ENCODE data around the gene FAM83E.
A peak's percentile ranks its signal among the peaks of the same experiment; 100 is the strongest.
"Not testable (repeated sequence)": the region's sequence is repeated elsewhere in the genome, so short reads cannot be mapped to it uniquely, and the experiment has no call there.

The FAM83E gene

DNA sequence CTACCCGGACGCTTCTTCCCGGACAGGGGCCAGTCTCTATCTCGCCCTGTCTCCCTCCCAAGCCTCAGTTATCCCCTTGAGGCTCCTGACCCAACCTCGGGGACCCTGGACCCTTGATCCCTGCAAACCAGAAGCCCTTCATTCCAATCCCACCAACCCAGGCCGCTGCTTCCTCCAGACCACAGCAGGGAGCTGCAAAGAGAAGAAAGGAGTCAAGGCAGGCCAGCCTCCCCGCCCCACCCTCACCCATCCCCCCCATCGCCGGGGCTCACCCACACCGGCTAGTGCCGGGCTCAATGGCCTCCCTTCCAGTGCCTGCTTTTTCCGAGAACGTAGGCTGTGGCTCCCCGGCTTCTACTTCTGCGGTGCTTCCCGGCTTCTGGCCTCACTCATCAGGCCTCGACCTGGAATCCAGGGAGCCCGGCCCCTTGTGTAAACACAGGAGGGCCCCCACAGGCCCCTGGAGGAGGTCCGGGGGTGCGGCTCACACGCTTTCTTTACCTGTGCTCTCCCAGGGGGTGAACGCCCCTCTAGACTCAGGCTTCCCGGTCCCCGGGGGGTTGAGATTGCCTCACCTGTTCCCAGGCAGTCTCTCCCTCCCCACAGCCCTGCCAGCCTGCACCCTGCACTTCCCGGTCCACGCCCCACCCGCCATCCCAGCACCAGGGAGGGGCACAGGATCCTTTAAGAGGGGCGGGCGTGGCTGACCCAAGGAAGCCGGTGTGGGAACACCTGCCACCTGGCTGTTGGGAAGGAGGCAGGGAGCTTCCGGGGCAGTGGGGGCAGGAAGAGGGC lies at the start of gene FAM83E:
Gene FAM83E (minus strand): TSS at position 641 of the 795 bp plus-strand sequence. CDS start 1,704 bp downstream, outside the sequence.
- no peak for DNase-seq (ENCODE audit: low read depth in 2 of 2)

DNA sequence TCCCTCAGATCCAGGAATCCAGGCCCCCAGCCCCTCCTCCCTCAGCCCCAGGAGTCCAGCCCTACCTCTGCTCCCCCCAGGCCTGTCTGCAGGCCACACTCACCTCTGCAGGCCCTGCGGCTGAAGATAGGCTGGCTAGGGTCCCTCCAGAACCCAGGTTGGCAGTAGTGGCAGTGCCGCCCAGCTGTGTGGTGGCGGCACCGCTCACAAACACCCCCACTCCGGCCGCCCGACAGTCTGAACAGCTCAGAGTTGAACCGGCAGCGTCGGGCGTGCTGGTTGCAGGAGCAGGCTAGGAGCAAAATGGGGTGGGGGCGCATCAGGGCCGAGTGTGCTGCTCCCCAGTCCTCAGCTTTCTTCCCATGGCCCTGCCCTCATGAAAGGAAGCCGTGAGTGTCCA lies 49.6 kb upstream of the FAM83E start:
- no peak for DNase-seq (ENCODE audit: low read depth in 2 of 2)

DNA sequence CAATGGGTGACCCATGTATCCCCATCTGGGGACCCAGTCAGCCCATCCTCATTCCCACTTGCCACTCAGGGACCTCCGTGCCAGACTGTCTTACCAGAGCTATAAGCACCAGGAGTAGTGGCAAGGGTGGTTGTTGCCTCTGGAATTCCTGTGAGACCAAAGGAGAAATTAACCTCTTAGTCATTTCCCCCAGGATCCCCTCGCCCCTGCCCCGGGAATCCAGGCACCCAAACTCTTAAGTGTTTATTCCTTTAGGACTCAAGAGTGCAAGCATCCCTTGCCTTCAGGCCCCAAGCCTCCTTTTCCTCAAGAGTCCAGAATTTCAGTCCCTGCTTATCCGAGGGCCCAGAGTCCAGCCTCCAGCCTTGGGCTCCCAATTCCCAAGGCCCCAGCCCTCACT lies 48.8 kb upstream of the FAM83E start:
- DNase-seq (ENCODE audit: low read depth in 2 of 2) = no peak

DNA sequence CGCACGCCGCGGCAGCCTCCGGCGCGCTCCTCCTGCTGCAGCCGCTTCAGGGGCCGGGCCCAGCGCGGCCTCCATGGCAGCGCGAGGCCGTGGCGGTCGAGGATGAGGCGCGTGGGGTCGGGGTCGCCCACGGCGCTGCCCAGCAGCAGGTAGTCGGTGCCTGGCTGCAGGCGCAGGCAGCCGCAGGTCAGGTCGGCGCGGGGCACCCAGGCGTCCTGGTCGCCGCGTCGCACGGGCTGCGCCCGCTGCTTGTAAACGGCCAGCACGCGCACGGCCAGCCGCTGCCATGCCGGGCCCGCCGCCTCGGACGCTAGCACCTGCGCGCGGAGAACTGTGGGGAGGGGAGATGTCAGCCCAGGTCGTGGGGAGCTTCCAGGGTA lies 46.8 kb upstream of the FAM83E start:
- DNase-seq (ENCODE audit: low read depth in 2 of 2) = no peak

DNA sequence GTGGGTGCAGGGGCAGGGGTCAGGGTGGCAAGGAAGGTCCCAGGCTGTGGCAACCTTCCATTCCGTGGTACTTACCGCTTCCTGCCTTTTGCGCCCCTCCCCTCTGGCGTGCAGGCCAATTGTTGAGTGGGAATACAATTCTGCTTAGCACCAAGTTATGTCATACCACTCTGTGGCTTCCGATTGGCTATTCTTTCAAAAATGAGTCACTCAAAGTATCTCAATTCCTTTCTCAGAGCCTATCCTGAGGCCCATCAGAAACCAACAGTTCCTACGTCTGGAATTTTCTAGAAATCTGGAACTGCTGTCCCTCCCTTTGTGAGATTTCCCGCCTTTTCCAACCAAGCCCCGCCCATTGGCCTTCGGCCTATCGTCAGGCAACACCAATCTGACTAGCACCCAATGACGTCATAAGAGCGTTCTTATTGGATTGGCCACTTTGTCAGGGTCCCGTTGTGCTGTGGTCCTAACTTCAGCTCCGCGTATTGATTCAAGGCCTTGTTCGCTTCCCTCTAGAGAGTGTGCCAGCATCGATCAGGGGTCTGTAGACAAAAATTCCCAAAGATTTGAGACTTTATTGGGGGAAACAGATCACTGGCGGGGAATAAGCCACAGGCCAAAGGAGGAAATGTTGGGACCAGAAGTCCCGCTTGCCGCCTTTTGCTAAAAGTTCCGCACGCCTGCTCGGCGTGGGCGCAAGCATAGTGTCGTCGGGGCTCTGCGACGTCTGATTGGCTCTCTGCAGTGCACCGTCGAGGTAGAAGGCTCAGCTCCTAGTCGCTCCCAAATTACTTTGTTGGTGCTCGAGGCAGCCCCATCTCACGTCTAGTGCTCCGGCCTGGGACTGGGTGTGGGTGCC lies 46.2 kb upstream of the FAM83E start:
- peak; percentile 68 to 86 for DNase-seq (ENCODE audit: low read depth in 2 of 2)

DNA sequence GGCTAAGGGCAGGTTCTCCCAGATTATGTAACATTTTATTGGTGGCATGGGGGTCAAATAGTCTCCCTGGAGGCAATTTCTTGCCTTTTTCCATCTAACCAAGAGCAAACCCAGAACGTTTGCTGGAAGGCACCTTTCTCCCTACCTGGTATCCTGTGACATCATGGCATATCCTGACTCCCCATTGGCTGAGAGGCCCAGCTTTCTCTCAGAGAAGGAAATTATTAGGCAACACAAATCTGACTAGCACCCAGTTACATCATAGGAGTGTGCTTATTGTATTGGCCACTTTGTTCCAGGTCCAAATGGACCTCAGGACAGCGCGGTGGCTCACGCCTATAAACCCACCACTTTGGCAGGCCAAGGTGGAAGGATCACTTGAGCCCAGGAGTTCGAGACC lies 44.9 kb upstream of the FAM83E start:
- DNase-seq (ENCODE audit: low read depth in 2 of 2) = no peak

DNA sequence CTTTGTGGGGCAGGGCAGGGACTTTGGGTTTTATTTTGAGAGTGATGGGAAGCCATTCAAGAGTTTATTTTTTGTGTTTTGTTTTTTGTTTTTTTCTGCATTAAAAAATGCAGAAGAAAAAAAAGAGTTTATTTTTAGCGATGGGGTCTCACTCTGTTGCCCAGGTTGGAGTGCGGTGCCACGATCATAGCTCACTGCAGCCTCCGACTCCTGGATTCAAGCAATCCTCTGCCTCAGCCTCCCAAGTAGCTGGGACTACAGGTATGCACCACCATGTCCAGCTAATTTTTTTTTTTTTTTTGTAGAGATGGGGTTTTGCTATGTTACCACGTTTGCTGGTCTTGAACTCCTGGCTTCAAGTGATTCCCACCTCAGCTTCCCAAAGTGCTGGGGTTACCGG lies 43.6 kb upstream of the FAM83E start:
- DNase-seq (ENCODE audit: low read depth in 2 of 2) = no peak

DNA sequence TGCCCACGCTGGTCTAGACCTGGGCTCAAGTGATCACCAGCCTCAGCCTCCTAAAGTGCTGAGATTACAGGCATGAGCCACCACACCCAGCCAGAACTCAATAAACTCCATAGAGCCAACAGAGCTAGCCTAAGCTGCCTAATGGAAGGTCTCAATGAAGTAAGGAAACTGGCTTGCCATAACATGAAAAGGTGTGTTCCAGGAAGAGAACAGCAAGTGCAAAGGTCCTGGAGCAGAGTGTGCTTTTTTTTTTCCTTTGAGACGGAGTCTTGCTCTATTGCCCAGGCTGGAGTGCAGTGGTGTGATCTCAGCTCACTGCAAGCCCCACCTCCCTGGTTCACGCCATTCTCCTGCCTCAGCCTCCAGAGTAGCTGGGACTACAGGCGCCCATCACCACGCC lies 43.0 kb upstream of the FAM83E start:
- DNase-seq (ENCODE audit: low read depth in 2 of 2) = not testable (repeated sequence)

DNA sequence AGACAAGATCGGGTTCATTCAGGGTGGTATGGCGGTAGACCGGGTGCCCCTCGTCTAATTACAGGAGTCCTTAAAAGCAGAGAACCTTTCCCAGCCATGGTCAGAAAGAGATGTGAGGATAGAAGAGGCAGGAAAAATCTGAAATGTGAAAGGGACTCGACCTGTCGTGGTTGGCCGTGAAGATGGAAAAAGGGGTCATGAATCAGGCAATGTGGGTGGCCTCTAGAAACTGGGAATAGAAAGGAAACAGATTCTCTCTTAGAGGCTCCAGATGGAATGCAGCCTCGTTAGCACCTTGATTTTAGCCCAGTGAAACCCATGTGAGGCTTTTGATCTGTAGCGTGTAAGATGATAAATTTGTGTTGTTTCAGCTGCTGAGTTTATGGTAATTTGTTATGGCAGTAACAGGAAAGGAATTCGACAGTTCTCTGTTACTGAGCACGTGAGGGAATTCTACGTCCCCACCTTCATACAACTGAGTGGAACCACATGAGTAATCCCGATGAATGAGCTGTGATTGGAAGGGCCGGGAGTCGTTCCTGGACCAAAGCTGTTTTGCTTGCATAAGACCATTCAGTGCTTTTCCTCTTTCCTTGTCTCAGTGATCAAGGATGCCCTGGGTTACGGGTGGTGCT lies 42.1 kb upstream of the FAM83E start:
- no peak for DNase-seq (ENCODE audit: low read depth in 2 of 2)

DNA sequence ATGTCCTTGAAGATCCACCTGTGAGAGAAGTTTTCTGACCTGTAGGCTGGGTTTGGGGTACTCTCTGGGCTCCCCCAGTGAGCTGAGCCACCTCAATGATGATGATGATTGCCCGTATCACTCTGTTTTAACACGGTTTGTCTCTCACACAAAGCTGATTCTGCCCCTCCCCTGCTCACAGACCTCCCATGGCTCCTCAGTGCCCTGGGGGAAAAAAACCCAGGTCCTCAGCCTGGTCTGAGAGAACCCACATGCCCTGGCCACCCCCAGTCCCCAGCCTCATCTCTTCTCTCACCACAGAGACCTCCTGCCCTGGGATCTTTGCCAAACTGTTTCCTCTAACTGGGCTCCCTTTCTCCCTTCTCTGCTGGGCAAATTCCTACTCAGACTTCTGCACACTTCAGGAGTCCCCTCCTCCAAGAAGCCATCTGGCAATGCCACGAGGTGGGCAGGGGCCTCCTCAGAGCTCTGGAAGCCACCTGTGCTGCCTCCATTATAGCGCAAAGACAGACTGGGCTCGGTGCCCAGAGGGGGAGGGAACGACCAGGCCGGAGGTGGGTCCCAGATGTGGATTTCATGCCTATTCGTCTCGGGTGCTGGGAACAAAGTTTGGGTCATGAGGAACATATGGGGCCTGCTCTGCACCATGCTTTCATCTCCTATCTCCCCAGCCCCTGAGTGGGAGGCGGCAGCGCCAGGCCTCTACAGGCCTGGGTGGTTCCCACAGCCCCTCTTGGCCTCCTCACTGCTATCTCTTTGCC lies 39.6 kb upstream of the FAM83E start:
- DNase-seq (ENCODE audit: low read depth in 2 of 2) = no peak

DNA sequence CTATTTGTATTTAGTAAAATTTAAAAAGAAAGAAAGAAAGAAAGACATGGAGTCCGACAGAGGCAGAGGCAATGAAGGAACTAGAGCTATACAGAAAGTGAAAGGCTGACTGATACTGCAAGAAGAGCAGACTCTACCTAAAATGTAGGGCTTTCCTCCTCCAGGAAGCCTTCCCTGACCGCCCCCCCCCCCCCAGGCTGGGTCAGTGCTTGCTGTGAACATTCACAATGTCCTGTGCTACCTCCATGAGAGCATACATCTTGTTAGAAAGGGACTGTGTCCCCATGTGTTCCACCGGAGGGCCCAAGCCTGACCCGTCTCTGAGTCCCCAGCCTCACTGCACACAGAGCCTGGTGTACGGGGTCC lies 36.8 kb upstream of the FAM83E start:
- no peak for DNase-seq (ENCODE audit: low read depth in 2 of 2)

DNA sequence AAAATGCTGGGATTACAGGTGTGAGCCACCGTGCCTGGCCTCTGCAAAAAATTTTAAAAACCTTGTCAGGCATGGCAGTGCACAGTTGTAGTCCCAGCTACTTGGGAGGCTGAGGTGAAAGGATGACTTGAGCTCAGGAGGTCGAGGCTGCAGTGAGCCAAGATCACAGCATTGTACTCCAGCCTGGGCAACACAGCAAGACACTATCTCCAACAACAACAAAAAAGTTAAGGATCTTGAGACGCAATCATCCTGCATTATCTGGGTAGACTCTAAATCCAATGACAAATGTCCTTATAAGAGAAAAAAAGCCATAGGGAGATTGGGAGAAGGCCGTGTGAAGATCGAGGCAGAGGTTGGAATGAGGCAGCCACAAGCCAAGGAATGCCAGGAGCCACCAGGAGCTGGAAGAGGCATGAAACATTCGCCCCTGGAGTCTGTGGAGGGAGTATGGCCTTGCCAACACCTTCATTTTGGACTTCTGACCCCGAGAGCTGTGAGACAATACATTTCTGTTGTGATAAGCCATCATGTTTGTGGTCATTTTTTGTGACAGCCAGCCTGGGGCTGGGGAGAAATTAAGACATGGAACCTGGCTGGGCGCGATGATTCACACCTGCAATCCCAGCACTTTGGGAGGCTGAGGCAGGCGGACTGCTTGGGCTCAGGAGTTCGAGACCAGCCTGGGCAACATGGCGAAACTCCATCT lies 36.3 kb upstream of the FAM83E start:
- DNase-seq (ENCODE audit: low read depth in 2 of 2) = no peak

DNA sequence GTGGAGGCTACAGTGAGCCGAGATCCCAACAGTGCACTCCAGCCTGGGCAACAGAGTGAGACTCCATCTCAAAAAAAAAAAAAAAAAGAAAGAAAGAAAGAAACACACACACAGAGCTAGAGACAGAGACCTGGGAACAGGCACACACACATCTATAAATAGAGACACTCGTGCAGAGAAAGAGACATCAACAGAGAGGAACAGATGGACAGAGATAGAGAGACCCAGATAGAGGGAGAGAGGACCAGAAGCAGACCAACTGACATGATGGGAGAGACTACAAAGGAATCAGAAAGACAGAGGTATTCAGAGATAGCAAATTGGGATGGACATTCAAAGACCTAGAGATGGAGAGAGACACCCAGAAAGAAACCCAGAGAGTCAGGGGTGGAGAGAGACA lies 33.3 kb upstream of the FAM83E start:
- no peak for DNase-seq (ENCODE audit: low read depth in 2 of 2)

DNA sequence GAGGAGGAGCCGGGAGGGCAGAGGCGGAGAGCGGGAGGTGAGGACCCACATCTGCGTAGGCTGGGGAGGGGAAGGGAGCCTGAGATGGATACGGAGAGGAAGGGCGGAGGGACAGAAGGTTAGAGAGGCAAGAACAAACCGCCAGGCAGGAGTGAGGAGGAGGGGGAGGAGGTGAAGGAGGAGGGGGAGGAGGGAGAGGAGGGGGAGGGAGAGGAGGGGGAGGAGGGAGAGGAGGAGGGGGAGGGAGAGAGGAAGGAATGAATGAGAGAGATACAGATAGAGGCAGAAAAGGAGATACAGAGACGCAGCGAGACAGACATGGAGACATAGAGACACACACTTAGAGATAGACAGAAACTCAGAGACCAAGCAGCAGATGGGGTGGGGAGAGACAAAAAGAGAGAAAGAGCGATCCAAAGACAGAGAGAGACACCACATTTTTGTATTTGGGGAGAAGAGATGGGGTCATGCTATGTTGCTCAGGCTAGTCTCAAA lies 31.9 kb upstream of the FAM83E start:
- no peak for DNase-seq (ENCODE audit: low read depth in 2 of 2)

DNA sequence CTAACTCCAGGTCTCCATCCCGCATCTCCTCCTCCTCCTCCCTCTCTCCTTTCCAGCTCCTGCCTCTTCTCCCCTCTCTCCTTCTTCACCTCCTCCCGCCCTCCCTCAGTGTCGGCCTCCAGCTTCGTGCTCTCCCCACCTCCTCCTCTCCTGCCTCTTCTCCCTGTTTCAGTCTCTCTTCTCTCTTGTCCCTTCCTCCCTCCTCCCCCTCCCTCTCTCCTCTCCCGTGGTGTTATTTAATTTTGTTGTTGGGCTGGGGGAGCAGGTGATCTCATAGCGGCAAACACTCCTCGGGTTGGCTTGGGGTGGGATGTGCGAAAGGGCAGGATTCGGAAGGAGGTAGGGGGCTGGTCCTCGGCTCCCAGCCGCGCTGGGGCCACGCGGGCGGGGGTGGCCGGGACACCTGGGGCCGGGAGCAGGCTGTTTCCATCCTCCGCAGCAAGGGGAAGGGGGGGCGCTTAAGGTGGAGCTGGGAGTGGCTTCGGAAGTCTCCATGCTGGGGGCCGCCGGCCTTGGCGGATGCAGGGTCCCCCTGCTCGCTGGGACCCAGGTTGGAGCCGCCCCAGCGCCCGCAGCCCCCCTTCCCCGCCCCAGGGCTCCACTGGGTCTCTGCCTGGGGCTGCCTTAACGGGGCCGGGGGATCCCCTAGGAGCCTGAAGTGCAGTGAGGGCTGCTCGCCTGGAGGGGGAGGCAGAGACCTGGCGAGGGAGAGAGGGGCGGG lies 31.3 kb upstream of the FAM83E start, which contains the start of gene CA11:
Gene CA11 (minus strand): TSS at position 187 of the 721 bp plus-strand sequence. CDS start 555 bp downstream, outside the sequence.
- DNase-seq (ENCODE audit: low read depth in 2 of 2) = peak; percentile 82 to 90

DNA sequence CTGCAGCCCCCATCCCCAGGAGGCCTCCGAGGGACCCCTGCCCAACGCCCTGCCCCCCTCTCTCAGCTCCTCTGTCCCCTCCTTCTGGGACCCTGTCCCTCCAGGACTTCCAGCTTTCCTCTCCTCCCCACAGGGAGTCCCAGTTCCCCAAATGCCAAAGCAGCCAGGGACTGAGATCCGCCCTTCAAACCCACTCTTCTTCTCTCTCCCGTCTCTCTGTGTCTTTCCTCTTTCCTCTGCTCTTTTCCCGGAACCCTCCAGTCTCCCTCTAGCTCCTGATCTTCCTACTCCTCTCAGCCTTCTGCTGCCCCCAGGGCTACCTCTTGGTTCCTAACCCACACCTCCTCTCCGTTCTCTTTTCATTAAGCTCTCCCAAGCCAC lies 30.7 kb upstream of the FAM83E start:
- DNase-seq (ENCODE audit: low read depth in 2 of 2) = no peak

DNA sequence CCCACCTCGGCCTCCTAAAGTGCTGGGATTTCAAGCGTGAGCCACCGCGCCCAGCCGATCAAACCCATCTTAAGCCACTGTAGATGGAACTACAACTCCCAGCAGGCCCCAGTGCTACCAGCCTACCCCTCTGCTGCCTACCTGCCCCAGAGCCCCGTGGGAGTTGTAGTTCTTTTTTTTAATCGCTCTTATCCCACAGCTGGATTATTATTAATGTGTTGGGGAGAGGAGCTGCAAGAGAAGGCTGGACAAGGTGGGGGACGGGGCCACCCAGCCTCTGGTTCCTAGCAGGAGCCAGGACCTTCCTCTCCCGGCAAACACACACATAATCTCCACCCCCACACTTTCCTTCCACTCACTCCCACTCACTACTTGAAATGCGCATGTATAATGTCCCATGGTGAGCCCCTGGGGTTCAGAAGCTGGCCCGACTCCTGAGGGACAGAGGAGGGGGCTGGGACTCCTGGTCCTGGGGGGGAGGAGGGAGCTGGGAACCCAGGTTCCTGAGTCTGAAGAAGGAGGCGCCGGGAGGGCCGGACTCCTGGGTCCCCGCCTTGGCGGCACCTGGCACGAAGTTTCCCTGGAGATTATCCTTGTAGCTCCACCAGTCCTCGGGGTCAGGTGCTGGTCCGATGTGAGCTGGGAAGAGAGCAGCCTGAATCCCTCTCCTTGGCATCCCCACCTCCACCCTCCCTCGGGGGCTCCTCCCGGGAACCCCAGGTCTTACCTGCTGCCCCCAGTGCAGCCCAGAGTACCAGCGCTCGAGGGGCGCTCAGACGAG lies 30.2 kb upstream of the FAM83E start:
- DNase-seq (ENCODE audit: low read depth in 2 of 2) = peak; percentile 57 to 65

DNA sequence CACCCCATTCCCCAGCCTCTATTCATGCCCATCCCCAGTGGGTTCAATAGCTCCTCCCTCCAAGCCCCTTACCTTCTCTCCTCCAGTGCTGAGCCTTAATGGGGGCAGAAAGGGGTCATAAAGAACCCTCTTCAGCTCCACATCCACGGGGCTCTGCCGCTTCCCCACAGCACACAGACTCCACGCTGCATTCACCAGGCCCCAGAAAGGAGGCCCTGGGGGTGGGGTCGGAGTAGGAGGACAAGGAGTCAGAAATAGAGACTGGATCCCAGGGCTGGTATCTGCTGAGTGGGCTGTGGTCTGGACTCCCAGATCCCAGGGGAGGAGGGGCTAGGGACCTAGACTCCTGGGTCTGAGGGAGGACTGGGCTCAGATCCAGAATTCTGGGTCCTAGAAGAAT lies 29.5 kb upstream of the FAM83E start:
- DNase-seq (ENCODE audit: low read depth in 2 of 2) = no peak

DNA sequence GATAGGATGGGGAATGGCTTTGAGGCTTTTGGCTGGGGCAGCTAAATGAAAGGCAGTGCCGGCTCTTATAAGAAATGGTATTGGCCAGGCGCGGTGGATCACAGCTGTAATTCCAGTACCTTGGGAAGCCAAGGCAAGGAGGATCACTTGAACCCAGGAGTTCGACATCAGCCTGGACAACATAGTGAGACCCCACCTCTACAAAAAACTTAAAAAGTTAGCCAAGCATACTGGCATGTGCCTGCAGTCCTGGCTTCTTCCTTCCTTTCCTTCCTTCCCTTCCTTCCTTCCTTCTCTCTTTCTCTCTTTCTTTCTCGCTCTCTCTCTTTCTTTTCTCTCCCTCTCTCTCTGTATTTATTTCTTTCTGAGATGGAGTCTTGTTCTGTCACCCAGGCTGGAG lies 28.0 kb upstream of the FAM83E start:
- DNase-seq (ENCODE audit: low read depth in 2 of 2) = no peak

Data from stimulated activated CD4-positive, alpha-beta T cell treated with anti-CD3 and anti-CD28 coated beads, Interleukin-12 subunit alpha, Interleukin-12 subunit beta, amount 100 ng/mL, for 24 hours (primary cell).